ENCODE data around the gene ASGR2. TPM values are rescaled to one million over a fixed set of nuclear protein-coding genes. Genes with fewer than 3 reads are reported as not detected.
A peak's percentile ranks its signal among the peaks of the same experiment; 100 is the strongest.

The ASGR2 gene
- polyA plus RNA-seq, 1 donor from 2014 or later, result not detected

DNA sequence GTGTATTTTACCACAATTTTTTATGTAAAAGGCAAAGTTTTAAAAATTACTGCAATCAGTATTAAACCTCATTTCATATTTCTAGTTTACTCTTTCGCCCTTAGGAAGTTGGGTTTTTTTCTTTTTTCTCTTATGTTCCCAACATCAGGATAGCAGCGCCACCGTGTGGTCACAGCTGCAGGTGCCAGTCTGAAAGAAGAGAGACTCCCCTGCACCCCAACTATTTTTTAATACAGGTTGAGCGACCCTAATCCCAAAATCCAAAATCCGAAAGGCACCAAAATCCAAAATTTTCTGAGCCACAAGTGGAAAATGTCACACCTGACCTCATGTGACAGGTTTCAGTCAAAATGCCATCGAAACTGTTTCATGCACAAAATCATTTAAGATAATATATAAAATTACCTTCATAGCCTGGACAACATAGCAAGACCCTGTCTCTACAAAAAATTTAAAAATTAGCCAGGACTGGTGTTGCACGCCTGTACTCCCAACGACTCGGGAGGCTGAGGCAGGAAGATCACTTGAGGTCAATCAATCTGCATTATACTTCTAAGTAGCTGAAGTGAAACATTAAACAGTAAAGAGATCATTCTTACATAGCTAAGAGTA lies 21.8 kb upstream of the ASGR2 start:
- TF ChIP-seq EP300 (conservative IDR thresholded peaks at IDR 0.05; ENCODE audit: poor library complexity, severe bottlenecking) (no peak), SMC3 (conservative IDR thresholded peaks at IDR 0.05; ENCODE audit: poor library complexity) (peak; percentile 87), RAD21 (conservative IDR thresholded peaks at IDR 0.05) (peak; percentile 87), MXI1 (conservative IDR thresholded peaks at IDR 0.05; ENCODE audit: poor library complexity, severe bottlenecking) (no peak), POLR2AphosphoS5 (IDR thresholded peaks at IDR 0.05) (no peak), EZH2 (IDR thresholded peaks at IDR 0.05; ENCODE audit: borderline replicate concordance, insufficient read depth, low read length, poor library complexity, severe bottlenecking) (no peak), TAF1 (IDR thresholded peaks at IDR 0.05; ENCODE audit: low read depth) (no peak)
- TF ChIP-seq, protein P1, sequence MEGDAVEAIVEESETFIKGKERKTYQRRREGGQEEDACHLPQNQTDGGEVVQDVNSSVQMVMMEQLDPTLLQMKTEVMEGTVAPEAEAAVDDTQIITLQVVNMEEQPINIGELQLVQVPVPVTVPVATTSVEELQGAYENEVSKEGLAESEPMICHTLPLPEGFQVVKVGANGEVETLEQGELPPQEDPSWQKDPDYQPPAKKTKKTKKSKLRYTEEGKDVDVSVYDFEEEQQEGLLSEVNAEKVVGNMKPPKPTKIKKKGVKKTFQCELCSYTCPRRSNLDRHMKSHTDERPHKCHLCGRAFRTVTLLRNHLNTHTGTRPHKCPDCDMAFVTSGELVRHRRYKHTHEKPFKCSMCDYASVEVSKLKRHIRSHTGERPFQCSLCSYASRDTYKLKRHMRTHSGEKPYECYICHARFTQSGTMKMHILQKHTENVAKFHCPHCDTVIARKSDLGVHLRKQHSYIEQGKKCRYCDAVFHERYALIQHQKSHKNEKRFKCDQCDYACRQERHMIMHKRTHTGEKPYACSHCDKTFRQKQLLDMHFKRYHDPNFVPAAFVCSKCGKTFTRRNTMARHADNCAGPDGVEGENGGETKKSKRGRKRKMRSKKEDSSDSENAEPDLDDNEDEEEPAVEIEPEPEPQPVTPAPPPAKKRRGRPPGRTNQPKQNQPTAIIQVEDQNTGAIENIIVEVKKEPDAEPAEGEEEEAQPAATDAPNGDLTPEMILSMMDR (IDR thresholded peaks at IDR 0.05; ENCODE audit: poor library complexity, severe bottlenecking), result peak; percentile 88
- TF ChIP-seq, protein P2, sequence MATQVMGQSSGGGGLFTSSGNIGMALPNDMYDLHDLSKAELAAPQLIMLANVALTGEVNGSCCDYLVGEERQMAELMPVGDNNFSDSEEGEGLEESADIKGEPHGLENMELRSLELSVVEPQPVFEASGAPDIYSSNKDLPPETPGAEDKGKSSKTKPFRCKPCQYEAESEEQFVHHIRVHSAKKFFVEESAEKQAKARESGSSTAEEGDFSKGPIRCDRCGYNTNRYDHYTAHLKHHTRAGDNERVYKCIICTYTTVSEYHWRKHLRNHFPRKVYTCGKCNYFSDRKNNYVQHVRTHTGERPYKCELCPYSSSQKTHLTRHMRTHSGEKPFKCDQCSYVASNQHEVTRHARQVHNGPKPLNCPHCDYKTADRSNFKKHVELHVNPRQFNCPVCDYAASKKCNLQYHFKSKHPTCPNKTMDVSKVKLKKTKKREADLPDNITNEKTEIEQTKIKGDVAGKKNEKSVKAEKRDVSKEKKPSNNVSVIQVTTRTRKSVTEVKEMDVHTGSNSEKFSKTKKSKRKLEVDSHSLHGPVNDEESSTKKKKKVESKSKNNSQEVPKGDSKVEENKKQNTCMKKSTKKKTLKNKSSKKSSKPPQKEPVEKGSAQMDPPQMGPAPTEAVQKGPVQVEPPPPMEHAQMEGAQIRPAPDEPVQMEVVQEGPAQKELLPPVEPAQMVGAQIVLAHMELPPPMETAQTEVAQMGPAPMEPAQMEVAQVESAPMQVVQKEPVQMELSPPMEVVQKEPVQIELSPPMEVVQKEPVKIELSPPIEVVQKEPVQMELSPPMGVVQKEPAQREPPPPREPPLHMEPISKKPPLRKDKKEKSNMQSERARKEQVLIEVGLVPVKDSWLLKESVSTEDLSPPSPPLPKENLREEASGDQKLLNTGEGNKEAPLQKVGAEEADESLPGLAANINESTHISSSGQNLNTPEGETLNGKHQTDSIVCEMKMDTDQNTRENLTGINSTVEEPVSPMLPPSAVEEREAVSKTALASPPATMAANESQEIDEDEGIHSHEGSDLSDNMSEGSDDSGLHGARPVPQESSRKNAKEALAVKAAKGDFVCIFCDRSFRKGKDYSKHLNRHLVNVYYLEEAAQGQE (IDR thresholded peaks at IDR 0.05; ENCODE audit: borderline replicate concordance), result no peak
- no peaks in the 10 kb centered on the region for H3K36me3 ChIP-seq (ENCODE audit: insufficient read depth, low read length)
- no peak overlapping the region for H3K4me2 ChIP-seq (ENCODE audit: low read length)
- H3K4me3 ChIP-seq (ENCODE audit: low read length), result no peak overlapping the region
- H3K27me3 ChIP-seq (ENCODE audit: insufficient read depth, low read depth, low read length), result no peaks in the 10 kb centered on the region
- H4K20me1 ChIP-seq (ENCODE audit: insufficient read depth), result no peaks in the 10 kb centered on the region
- no peak overlapping the region for H3K9ac ChIP-seq (ENCODE audit: low read length)
- H3K9me3 ChIP-seq (ENCODE audit: low read length), result no peaks in the 10 kb centered on the region
- H3K27ac ChIP-seq (ENCODE audit: low read length), result no peak overlapping the region
- no peak overlapping the region for H2AFZ ChIP-seq (ENCODE audit: low read depth, low read length)
- no peaks in the 10 kb centered on the region for H3F3A ChIP-seq (ENCODE audit: insufficient read depth, low read length, poor library complexity, severe bottlenecking)
- H3K9me2 ChIP-seq (ENCODE audit: insufficient read depth, low read length), result no peaks in the 10 kb centered on the region
- no peaks in the 10 kb centered on the region for H3K79me2 ChIP-seq (replicated peaks; ENCODE audit: insufficient read depth, low read length)

DNA sequence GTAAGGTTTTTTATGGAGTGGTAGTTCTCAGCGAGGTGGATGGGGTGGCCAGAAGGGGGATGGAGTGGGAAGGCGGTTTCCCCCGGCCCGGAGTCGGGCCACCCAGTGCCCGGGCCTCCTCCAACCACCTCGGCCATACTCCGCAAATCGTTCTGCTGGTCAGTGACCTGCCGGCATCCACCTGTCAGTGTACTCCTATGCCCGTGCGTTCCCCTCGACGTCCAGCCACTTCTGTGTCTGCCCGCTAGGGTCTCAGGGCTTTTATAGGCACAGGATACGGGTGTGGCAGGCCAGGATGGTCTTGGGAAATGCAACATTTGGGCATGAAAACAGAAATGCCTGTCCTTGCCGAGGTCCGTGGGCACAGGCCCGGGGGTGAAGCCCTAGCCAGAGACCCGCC lies 19.3 kb upstream of the ASGR2 start:
- Histone ChIP-seq H4K20me1 (ENCODE audit: insufficient read depth) (no peaks in the 10 kb centered on the region), H3K4me3 (ENCODE audit: low read length) (no peak overlapping the region), H3K79me2 (replicated peaks; ENCODE audit: insufficient read depth, low read length) (no peaks in the 10 kb centered on the region), H3K9me2 (ENCODE audit: insufficient read depth, low read length) (no peaks in the 10 kb centered on the region), H2AFZ (ENCODE audit: low read depth, low read length) (no peak overlapping the region), H3K4me2 (ENCODE audit: low read length) (no peak overlapping the region), H3K9me3 (ENCODE audit: low read length) (no peaks in the 10 kb centered on the region), H3K27ac (ENCODE audit: low read length) (no peak overlapping the region), H3K36me3 (ENCODE audit: insufficient read depth, low read length) (no peaks in the 10 kb centered on the region), H3F3A (ENCODE audit: insufficient read depth, low read length, poor library complexity, severe bottlenecking) (no peaks in the 10 kb centered on the region), H3K27me3 (ENCODE audit: insufficient read depth, low read depth, low read length) (no peaks in the 10 kb centered on the region), H3K9ac (ENCODE audit: low read length) (no peak overlapping the region)
- TF ChIP-seq, protein P2 (IDR thresholded peaks at IDR 0.05; ENCODE audit: borderline replicate concordance), result no peak
- TF ChIP-seq RAD21 (conservative IDR thresholded peaks at IDR 0.05) (no peak), EP300 (conservative IDR thresholded peaks at IDR 0.05; ENCODE audit: poor library complexity, severe bottlenecking) (no peak), MXI1 (conservative IDR thresholded peaks at IDR 0.05; ENCODE audit: poor library complexity, severe bottlenecking) (no peak), POLR2AphosphoS5 (IDR thresholded peaks at IDR 0.05) (no peak), TAF1 (IDR thresholded peaks at IDR 0.05; ENCODE audit: low read depth) (no peak), SMC3 (conservative IDR thresholded peaks at IDR 0.05; ENCODE audit: poor library complexity) (no peak), EZH2 (IDR thresholded peaks at IDR 0.05; ENCODE audit: borderline replicate concordance, insufficient read depth, low read length, poor library complexity, severe bottlenecking) (no peak)
- TF ChIP-seq, protein P1 (IDR thresholded peaks at IDR 0.05; ENCODE audit: poor library complexity, severe bottlenecking), result no peak
